ENCODE results near the gene PMS1. TPM values are rescaled to one million over a fixed set of nuclear protein-coding genes. Genes with fewer than 3 reads are reported as not detected.

The PMS1 gene
- total RNA-seq, 1 donor from 2014 or later = 13.6 TPM

GRCh38 chr2:189818249-189819038 is 34.2 kb downstream of the PMS1 start:
- no peak overlapping the region for H3K4me3 ChIP-seq (ENCODE audit: low read depth, low read length)
- TF ChIP-seq CTCF (conservative IDR thresholded peaks at IDR 0.05; ENCODE audit: low read depth, low read length) = no peak
- no peak for DNase-seq (ENCODE audit: low read depth)

GRCh38 chr2:189819297-189819704 is 35.1 kb downstream of the PMS1 start:
- no peak for DNase-seq (ENCODE audit: low read depth)
- no peak for TF ChIP-seq CTCF (conservative IDR thresholded peaks at IDR 0.05; ENCODE audit: low read depth, low read length)
- H3K4me3 ChIP-seq (ENCODE audit: low read depth, low read length) = no peak overlapping the region

- no peak for TF ChIP-seq CTCF (conservative IDR thresholded peaks at IDR 0.05; ENCODE audit: low read depth, low read length)
- no peak overlapping the region for H3K4me3 ChIP-seq (ENCODE audit: low read depth, low read length)
- DNase-seq (ENCODE audit: low read depth) = no peak
These were observed 37.9 kb downstream of the PMS1 start for GRCh38 chr2:189821953-189822748.

GRCh38 chr2:189824694-189825396 is 40.6 kb downstream of the PMS1 start:
- no peak for DNase-seq (ENCODE audit: low read depth)
- H3K4me3 ChIP-seq (ENCODE audit: low read depth, low read length) = no peak overlapping the region
- TF ChIP-seq CTCF (conservative IDR thresholded peaks at IDR 0.05; ENCODE audit: low read depth, low read length) = no peak

- DNase-seq (ENCODE audit: low read depth) = no peak
- H3K4me3 ChIP-seq (ENCODE audit: low read depth, low read length) = no peak overlapping the region
- no peak for TF ChIP-seq CTCF (conservative IDR thresholded peaks at IDR 0.05; ENCODE audit: low read depth, low read length)
These were observed 41.8 kb downstream of the PMS1 start for GRCh38 chr2:189826039-189826438.

- H3K4me3 ChIP-seq (ENCODE audit: low read depth, low read length) = no peak overlapping the region
- no peak for DNase-seq (ENCODE audit: low read depth)
- no peak for TF ChIP-seq CTCF (conservative IDR thresholded peaks at IDR 0.05; ENCODE audit: low read depth, low read length)
These were observed 45.0 kb downstream of the PMS1 start for GRCh38 chr2:189829102-189829833.

Data from epithelial cell of proximal tubule (primary cell).